Islet precursor cell (in vitro differentiated cells): ENCODE data around the gene USP47.

ENCODE experiments used
- DNase-seq: peaks from one replicate; pipeline ENCODE4 v3.0.0-alpha.2; 2018

The USP47 gene, protein sequence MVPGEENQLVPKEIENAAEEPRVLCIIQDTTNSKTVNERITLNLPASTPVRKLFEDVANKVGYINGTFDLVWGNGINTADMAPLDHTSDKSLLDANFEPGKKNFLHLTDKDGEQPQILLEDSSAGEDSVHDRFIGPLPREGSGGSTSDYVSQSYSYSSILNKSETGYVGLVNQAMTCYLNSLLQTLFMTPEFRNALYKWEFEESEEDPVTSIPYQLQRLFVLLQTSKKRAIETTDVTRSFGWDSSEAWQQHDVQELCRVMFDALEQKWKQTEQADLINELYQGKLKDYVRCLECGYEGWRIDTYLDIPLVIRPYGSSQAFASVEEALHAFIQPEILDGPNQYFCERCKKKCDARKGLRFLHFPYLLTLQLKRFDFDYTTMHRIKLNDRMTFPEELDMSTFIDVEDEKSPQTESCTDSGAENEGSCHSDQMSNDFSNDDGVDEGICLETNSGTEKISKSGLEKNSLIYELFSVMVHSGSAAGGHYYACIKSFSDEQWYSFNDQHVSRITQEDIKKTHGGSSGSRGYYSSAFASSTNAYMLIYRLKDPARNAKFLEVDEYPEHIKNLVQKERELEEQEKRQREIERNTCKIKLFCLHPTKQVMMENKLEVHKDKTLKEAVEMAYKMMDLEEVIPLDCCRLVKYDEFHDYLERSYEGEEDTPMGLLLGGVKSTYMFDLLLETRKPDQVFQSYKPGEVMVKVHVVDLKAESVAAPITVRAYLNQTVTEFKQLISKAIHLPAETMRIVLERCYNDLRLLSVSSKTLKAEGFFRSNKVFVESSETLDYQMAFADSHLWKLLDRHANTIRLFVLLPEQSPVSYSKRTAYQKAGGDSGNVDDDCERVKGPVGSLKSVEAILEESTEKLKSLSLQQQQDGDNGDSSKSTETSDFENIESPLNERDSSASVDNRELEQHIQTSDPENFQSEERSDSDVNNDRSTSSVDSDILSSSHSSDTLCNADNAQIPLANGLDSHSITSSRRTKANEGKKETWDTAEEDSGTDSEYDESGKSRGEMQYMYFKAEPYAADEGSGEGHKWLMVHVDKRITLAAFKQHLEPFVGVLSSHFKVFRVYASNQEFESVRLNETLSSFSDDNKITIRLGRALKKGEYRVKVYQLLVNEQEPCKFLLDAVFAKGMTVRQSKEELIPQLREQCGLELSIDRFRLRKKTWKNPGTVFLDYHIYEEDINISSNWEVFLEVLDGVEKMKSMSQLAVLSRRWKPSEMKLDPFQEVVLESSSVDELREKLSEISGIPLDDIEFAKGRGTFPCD (N-terminal part only)

DNA sequence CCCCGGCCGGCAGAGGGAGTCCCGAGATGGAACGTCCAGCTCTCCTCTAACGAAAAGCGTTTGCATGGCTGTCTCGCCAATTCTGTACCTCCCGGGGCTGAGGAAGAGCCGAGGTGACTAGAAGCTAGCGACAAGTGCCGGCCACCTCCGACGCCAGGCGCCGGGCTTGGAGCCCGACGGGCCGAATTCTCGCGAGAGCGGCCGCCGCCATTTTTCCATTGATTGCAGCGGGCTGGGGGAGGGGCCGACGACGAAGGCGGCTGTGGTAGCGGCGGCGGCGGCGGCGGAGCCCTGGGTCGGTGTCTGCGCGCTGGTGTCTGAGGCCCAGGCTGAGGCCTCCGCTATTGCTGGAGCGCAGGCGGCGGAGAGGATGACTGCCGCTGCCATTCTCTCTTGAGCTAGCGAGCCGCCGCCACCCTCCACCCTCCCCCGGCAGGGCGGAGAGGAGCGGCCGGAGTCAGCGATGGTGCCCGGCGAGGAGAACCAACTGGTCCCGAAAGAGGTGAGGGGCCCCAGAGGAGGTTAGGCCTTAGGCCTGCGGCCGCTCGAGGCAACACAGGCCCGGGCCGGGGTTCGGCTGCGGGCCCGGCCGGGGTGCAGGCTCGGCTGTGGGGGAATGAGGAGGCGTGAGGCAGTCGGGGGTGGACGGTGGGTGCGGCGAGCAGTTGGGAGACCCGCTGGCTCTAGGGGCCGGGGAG, at the start of gene USP47:
Gene USP47, plus strand, starts transcription at position 250 of the 698 bp plus-strand sequence. Its CDS starts 214 bp downstream, at position 464.
- DNase-seq: peak; percentile 95

DNA sequence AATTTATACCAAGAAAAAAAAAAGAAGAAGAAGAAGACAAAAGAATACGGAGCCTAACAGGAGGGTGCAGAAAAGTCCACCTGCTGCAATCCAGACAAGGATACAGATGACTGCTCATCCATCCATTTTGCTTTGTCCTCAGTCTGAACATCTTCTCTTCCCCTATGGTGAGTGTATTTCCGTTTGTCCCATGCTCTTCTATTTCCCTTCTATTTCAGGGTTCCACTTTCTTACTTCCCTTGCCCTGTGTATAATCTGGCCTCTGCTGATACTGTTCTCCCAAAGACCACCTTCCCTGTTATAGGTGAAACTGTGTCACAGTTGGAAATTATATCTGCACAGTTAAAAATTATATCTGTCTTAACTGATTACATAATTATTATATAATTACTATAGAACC, 48.7 kb upstream of the USP47 start:
- no peak for DNase-seq

DNA sequence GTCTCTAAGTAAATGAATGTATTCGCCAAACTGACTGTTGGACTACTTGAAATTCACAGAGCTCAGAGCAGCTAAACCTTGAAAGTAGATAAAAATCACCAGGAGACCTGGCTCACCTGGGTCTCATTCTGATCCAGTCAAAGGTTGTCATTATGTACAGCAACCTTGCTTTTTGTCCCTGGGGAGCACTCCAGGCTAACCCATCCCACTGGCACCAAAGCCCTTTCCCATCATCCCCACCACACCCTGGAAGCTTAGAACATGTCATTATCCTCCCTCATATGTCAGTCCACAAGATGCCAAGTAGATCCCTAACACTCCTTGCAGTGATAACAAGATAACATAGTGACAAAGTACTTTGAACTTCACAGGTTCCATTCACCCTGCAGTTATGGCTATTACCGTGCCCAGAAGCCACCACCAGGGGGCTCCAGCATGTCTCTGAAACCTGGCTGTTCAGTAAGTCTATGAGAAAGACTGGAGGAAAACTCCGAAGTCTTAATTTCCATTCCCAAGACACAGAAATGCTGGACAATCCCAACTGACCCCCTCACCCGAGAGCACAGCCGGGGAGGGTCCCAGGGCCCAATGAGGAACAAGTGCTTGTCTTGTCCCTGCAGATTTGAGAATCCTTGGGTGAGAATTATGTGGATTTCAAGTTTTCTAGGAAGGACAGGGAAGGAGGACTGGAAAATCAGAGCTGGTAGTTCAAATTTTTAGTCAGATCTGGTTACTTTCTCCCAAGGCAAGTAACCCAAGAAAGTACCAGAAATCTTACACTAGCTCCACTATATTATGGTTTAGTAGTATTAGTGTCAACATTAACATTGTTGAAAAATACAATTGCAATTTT, 43.0 kb upstream of the USP47 start:
- peak; percentile 75 for DNase-seq

DNA sequence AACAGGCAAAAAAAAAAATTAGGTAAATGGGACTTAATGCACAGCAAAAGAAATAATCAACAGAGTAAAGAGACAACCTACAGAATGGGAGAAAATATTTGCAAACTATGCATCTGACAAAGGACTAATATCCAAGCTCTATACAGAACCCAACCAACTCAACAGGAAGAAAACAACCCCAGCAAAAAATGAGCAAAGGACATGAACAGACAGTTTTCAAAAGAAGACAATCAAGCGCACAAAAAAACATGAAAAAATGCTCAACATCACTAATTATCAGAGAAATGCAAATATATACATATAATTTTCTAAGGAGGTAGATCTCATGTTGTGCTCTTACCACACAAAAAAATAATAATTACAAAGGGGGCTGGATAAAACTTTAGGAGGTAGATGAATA, 36.5 kb upstream of the USP47 start:
- no peak for DNase-seq

DNA sequence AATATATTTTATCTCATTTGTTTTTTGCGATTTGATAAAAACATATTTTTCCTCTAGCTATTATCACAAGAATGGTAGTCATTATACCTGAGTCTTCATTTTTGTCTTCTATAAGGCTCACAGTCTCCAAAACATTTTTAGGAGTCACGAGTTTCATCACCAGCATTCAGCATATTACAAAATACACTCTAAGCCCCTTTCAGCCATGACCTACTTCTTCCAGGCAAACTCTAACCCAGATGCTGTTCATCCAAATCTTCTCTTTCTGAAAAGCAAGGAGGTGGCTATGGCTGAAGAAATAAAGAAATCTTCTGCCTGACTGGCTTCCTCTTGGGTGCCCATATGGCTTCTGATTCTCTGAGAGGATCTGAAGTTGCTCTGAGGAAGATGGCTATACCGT, 35.7 kb upstream of the USP47 start:
- DNase-seq: no peak

DNA sequence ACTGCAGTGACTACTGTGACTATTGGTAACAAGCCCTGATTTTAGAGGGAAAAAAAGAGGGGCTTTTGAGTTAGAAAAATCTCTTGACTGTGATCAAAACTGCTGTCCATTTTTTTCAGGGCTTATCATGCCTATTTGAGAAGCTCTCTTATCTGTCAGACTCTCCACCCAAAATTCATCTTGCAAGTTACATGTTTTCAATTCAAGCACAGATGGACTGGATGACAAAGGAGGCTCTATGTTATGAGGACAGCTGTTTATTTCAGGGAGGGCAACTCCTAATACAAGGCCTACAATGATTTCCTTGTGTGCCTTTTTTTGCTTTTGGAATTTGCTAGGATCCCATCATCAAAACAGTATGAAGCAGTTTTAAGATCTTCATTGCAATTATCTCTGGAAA, 35.2 kb upstream of the USP47 start:
- no peak for DNase-seq

DNA sequence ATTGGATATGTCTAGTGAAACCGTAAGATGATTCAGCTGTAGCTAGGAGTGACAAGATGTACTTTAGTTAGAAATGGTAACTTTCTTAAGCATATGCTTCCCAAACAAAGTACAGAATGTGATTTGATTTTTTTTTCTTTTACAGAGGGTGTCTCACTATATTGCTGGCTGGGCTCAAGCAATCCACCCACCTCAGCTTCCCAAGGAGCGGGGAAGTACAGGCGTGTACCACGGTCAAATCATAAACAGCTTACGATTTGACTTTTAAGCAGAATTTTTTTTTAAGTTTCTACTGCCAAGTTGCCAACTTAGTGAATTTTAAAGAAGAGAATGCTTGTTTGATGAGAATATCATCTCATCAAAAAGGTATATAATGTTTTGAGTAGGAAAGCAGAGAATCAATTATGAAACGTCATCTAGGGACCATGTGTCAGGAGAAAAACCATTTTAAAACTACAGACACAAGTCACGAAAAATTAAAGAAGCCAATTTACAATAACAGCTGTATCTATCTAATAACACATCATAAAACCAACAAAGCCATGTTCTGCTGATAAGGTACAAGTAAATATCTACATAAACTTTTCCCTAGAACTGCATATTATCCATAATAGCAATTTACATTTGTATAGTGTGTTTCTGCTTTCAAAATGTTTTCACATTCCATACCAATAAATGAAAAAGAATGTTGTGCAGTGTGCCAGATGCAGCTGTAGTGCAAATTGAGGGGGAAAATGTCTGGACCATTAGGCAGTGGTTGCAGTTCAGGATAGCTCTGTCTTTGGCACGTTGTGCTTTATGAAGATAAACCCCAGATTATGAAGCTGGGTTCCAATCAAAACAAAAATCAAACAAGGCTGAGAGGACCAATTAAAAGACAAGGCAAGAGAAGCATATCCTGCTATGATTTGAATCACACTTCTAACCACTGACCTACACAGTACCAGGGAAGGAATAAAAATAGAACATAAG, 33.7 kb upstream of the USP47 start:
- no peak for DNase-seq

DNA sequence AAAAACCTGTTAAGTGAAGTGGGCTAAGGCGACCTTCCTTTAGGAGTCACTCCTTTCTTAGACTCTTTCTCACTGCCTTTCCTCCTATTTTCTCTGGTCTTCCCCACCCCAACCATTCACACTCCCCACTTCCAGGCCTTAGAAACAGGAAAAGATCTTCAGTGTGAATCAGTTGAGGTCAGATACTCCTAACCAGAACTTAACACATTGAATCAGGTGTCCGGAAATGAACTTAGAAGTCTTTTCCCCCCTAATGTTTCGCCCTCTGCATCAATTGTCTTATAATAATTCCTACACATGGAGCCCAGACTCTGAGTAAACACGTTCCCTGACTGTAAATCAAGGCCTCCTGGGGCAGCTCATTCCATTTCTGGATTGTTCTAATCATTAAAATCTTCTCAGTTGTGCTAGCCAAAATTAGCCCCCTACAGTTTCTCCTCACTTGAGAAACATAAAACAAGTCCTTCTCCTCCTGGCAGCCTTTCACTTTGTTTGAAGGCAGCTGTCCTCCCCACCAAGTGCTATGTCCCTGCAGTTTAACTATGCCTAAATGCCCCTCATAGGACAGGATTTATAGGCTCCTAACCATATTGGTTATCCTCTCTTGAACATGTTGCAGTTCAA, 32.7 kb upstream of the USP47 start:
- no peak for DNase-seq

DNA sequence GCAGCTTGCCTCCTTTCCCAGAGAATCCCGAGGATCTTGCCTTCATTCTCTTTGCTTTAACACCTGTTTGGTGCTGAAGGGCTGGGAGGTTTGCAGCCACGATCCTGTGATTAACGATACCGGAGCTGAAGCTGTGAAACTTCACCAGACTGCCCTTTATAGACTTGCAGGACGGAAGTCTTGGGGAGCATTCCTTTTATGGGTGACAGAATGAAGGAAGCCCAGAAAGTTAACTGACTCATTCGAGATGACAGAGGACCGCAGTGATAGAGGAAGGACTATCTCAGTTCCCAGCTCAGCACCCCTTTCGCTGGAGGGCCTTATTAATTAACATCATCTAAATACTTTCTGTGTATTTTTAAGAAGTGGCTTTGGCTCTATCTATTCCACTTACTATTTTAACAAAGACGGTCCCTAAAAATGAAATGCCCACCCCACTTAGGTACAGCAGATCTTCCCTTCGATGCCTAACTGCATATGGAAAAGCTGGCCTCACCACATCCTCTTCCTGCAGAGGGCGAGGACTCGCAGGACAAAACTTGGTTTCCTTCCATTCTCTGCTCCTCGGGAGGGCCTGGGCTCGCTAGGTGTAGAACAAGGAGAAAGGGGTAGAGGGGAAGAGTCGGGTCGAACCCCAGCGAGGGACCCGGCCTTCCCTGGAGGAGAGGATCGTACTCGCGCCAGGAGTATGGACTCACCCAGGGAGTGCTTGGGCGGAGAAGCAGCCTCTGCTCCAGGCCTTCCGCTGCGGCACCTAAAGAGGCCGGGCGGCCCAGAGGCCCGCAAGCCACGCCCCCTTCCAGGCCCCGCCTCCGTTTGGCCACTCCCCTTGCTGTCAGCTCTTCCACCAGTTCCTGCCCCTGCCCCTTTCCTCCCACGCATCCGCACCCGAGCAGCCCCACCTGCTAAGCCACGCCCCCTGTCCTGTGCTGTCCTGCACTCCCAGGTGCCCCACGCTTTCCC, 30.7 kb upstream of the USP47 start:
- DNase-seq: peak; percentile 68

DNA sequence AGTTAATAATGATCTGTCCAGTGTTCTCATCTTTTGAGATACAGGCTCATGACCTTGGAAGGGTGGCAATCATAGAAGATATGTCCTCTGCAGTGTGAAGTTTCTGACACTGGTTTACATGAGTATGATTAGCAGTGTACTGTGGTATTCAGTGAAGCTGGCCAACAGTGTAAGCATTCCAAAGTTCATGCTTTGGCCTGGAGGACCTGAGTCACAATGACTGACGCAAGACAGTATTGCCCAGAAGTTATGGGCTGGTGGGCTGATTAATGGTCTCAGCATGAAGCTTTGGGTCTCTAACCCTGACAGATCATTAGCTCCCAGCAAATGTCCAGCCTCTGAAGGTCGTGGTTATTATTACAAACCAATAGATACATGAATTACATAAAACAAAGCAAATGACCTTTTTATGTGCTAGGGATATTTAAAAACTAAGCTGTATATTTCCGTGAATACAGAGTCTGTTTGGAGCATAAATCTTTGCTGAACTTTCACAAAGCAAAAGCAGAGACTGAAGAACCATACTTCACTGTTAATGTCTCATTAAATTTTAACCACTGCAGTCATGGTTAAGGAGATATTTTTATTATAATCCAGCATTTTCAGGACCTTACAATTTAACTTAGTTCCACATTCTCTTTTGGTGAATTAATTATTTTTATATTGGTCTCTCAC, 28.3 kb upstream of the USP47 start:
- peak; percentile 83 for DNase-seq

DNA sequence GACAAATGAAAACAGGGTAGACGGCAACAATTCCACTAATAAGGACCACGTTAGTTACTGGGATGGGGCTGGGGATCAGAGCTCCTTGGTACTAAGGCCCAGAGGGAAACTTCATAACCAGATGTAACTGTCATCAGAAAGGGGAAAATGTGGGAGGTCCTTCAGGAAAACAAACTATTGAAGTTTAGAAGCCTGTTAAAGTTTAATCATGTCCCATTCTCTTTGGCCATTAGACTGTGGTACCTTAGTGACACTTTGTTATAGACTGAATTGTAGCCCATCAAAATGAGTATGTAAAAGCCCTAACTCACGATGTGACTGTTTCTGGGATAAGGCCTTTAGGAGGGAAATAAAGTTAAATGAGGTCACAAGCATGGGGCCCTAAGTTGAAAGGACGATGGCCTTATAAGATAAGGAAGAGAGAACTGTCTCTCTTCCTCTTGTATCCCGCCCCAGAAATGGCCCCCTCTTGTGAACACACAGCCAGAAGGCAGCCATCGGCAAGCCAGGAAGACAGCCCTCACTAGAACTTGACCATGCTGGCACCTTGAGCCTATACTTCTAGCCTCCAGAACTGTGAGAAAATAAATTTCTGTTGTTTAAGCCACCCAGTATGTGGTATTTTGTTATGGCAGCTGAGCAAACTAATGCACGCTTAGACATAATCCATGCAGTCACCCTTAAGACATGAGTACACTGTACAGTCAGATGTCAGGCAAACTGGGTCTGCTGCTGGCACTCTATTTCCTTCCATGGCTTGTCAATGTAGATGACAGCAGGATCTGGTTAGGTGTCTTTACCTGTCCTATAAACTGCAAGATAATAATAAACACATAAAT, 26.9 kb upstream of the USP47 start:
- no peak for DNase-seq

DNA sequence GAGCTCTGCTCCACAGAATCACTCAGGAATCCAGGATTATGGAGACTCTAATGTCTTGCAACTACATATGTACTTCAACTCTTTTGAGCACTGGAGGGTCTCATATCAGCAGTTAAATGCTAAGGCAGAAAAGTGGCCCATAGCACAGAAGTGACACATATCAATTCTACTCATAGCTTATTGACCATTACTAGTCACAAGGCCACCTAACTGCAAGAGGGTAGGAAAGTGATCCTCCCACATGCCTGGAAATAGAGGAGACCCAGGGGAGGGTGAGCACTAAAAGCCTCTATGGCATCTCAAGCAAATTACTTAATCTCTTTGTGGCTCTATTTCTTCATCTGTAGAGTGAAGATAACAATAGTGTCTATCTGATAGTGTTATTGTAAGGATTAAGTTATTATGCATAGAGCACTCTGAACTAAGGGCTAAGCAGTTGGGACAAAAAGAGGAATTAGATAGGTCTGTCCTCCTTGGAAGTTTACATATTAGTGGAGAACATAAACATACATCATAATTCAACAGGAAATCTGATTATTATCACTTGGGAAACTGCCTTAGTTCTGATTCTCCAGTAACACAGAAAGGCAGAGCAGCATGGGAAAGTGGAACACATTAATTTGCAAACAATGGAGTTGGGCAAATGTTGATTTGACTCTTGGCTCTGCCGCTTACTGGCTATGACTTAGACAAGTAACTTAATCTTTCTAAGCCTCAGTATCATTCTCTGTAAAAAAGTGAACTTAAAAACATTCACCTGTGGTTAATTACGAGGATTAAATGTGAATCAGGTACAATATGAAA, 25.1 kb upstream of the USP47 start:
- DNase-seq: no peak

DNA sequence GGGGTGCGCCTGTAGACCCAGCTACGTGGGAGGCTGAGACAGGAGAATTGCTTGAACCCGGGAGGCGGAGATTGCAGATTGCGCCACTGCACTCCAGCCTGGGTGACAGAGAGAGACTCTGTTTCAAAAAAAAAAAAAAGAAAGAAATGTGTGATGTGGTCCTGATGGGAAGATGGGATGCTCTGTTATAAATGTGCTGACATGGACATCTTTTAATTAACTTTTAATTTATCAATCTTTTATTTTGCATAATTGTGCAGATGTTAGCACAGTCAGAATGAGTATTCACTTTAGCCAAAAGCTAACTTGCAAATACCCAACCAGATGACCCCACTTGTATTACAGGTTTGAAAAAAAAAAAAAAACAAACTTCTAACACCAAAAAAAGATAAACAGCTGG, 23.8 kb upstream of the USP47 start:
- DNase-seq: no peak

DNA sequence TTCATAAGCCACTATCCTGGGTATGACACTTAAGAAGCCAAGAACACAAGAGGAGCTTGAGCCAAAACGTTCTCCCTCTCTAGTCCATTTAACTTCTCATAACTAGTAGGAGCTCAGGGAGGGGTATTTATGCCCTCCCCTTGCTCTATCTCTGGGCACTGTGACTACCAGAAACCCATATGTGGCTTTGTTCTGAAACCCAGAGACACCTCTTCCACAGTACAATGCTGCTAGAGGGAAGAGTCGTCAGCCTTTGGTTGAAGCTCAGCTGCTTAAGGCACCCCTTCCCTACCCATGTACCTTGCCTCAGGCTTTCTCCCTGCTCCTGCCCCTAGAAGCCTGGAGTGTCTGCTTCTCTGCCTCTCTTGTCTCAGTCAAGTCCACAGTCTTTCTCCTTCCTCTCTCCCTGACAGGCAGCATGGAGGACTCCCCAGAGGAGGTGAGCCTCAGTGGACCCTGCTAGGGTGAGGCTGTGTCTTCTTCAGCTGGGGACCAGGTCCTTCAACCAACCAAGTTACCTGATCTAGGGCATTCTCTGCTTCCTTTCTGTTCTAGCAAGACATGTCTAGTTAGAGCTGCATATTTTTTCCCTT, 23.1 kb upstream of the USP47 start:
- DNase-seq: peak; percentile 61

DNA sequence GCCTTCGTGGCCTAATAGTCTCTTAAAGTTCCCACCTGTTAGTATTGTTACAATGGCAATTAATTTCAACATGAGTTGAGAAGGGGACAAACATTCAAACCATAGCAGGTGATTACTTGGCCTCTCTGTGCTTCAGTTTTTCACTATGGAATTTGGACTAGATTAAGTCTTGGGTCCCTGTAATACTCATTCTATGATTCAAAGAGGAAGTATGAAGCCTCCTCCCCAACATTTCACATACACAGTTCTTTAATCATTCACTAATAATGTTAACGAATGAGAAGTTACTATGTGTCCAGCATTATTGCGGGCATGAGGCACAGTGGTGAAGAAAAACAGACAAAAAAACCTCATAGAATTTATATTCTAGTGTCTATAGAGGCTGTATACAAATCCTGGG, 19.9 kb upstream of the USP47 start:
- DNase-seq: no peak

DNA sequence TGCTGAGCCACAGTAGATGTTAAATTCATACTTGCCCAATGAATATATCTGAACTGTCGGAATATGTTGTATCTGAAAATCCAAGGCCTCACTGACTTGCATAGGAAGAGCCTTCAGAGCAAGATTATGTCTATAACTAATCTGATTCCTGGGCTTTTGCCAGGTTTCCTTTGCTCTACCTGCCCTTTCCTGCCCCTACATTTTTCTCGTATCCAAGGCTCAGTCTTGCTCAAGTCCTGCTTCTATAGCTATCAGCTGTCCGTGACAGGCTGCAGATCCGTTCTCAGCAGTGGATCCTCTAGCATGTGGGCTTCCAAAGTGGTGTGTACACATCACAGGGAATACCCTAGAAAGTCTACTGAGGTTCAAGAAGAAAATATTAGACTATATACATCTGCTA, 18.8 kb upstream of the USP47 start:
- DNase-seq: no peak
